ENCODE results near the gene BCL2L13.
"Not testable (repeated sequence)": the region's sequence is repeated elsewhere in the genome, so short reads cannot be mapped to it uniquely, and the experiment has no call there.

- TF ChIP-seq CTCF (conservative IDR thresholded peaks at IDR 0.05 in 1 of 2, IDR thresholded peaks at IDR 0.05 in 1 of 2; ENCODE audit: extremely low read depth in 1 of 2, insufficient read depth in 1 of 2, low read depth in 1 of 2, low read length in 2 of 2); EZH2 (IDR thresholded peaks at IDR 0.05; ENCODE audit: borderline replicate concordance, low read length): not testable (repeated sequence)
Measured at GRCh38 chr22:17698276-17698675, 59.7 kb downstream of the BCL2L13 start.
